Kidney epithelial cell (primary cell): ENCODE data around the gene MCFD2. TPM values are rescaled to one million over a fixed set of nuclear protein-coding genes. Genes with fewer than 3 reads are reported as not detected.

Source experiments
- DNase-seq: peaks from one replicate; pipeline ENCODE4 v3.0.0-alpha.2; 2010; ENCODE audit warnings: low read depth
- H3K27me3 ChIP-seq: 2 replicates; pipeline ENCODE4 v1.6.0; 2011; ENCODE audit warnings: low read length; ENCODE audit not compliant: control insufficient read depth, insufficient read depth
- H3K36me3 ChIP-seq: 2 replicates; pipeline ENCODE4 v1.5.1; 2011; ENCODE audit warnings: low read length; ENCODE audit not compliant: control insufficient read depth, insufficient read depth
- H3K4me3 ChIP-seq: 2 replicates; pipeline ENCODE4 v1.5.1; 2011; ENCODE audit warnings: low read depth, mild to moderate bottlenecking, control low read depth, low read length
- CTCF ChIP-seq: IDR thresholded peaks from 2 replicates; pipeline ENCODE4 v1.5.1; 2011; ENCODE audit warnings: mild to moderate bottlenecking, moderate library complexity, low read length, control low read depth, inconsistent platforms; ENCODE audit not compliant: insufficient read depth, poor library complexity, severe bottlenecking
- total RNA-seq: library from RNA; depleted of rRNA; stranded (reverse); fragments of >200 nt; gene quantifications from 2 replicates; pipeline ENCODE4 v1.2.3, GENCODE V29; 2015

Gene MCFD2
- total RNA-seq, 1 donor from 2014 or later, result 175 TPM

- no peak for DNase-seq
- no peak overlapping the region for H3K4me3 ChIP-seq
- H3K27me3 ChIP-seq, result no peaks in the 10 kb centered on the region
- no peak for TF ChIP-seq CTCF
- H3K36me3 ChIP-seq, result no peaks in the 10 kb centered on the region
These were observed 8.4 kb upstream of the MCFD2 start for GRCh38 chr2:46924038-46924437.

GRCh38 chr2:46923041-46923528, 7.5 kb upstream of the MCFD2 start:
- DNase-seq, result no peak
- TF ChIP-seq CTCF, result no peak

GRCh38 chr2:46922606-46923005, 7.0 kb upstream of the MCFD2 start:
- Histone ChIP-seq H3K4me3 (no peak overlapping the region), H3K27me3 (no peaks in the 10 kb centered on the region), H3K36me3 (no peaks in the 10 kb centered on the region)
- no peak for TF ChIP-seq CTCF
- no peak for DNase-seq

More at GRCh38 chr2:46923041-46923528, 7.5 kb upstream of the MCFD2 start:
- Histone ChIP-seq H3K4me3 (no peak overlapping the region), H3K36me3 (no peaks in the 10 kb centered on the region), H3K27me3 (no peaks in the 10 kb centered on the region)

- no peaks in the 10 kb centered on the region for H3K27me3 ChIP-seq
- no peak overlapping the region for H3K4me3 ChIP-seq
- no peaks in the 10 kb centered on the region for H3K36me3 ChIP-seq
- no peak for DNase-seq
- TF ChIP-seq CTCF, result no peak
These were observed 6.3 kb upstream of the MCFD2 start for GRCh38 chr2:46921676-46922448.

- no peak overlapping the region for H3K4me3 ChIP-seq
- no peaks in the 10 kb centered on the region for H3K36me3 ChIP-seq
- DNase-seq, result no peak
- no peaks in the 10 kb centered on the region for H3K27me3 ChIP-seq
- no peak for TF ChIP-seq CTCF
These were observed 2.0 kb upstream of the MCFD2 start for GRCh38 chr2:46917628-46918027.
